A549 (cell line): ENCODE measurements around the gene RBMS3. TPM values are rescaled to one million over a fixed set of nuclear protein-coding genes. Genes with fewer than 3 reads are reported as not detected.

Source experiments
- ATAC-seq, 2 experiments: fragments of 200-7000 bp in 1 of 2; fragments of >200 bp in 1 of 2; cut with Nextera tagmentation in 1 of 2; cut with Tn5 transposase in 1 of 2; 3 replicates each; pipeline versions ENCODE4 v1.8.0 to v1.9.1; 2018 to 2020; ENCODE audit warnings: mild to moderate bottlenecking in 1 of 2, moderate library complexity in 1 of 2
- CTCF ChIA-PET: fragments of 300-600 bp; sonication (Branson Sonifier 250); formaldehyde crosslinking; extraction: SDS; loops from one replicate; lab custom pipeline; 2021; ENCODE audit warnings: antibody characterized with exemption, inconsistent platforms; lab: Yijun Ruan, JAX
- POLR2A ChIA-PET: fragments of 350-600 bp; formaldehyde crosslinking; extraction: SDS; loops from one replicate; lab custom pipeline; 2021; ENCODE audit warnings: antibody characterized with exemption, inconsistent platforms; lab: Yijun Ruan, JAX
- DNase-seq, 2 experiments: peaks; one replicate each; pipeline versions ENCODE4 v3.0.0 to v3.0.0-alpha.2; 2011 to 2016; ENCODE audit warnings: low read depth in 1 of 2, low spot score in 1 of 2
- FAIRE-seq: peaks from 2 replicates; lab custom pipeline; 2011; peaks lifted over from hg19 to GRCh38; lab: Jason Lieb, UNC
- H3K27ac ChIP-seq, 2 experiments: fragments of >200 bp; sonication (Bioruptor Twin); formaldehyde crosslinking; 3 replicates each; pipeline ENCODE4 v1.5.1; 2016 to 2017
- H3K4me1 ChIP-seq: fragments of >200 bp; sonication (Bioruptor Twin); formaldehyde crosslinking; 3 replicates; pipeline ENCODE4 v1.6.1; 2016
- H3K4me2 ChIP-seq: fragments of >200 bp; sonication (Bioruptor Twin); formaldehyde crosslinking; 3 replicates; pipeline ENCODE4 v1.6.1; 2016
- H3K4me3 ChIP-seq: fragments of >200 bp; sonication (Bioruptor Twin); formaldehyde crosslinking; 3 replicates; pipeline ENCODE4 v1.5.1; 2016
- H3K9me3 ChIP-seq: fragments of >200 bp; sonication (Bioruptor Twin); formaldehyde crosslinking; 3 replicates; pipeline ENCODE4 v1.6.1; 2016
- BHLHE40 ChIP-seq: IDR thresholded peaks from 2 replicates; pipeline ENCODE4 v1.6.1; 2012; ENCODE audit warnings: low read depth, low read length, inconsistent platforms
- CBX2 ChIP-seq: fragments of 200-600 bp; sonication (generic); IDR thresholded peaks from 2 replicates; pipeline ENCODE4 v1.6.1; 2016; ENCODE audit warnings: low read depth, mild to moderate bottlenecking, borderline replicate concordance
- CBX8 ChIP-seq: fragments of 200-600 bp; sonication (generic); IDR thresholded peaks from 2 replicates; pipeline ENCODE4 v1.6.1; 2016
- CEBPB ChIP-seq, 2 experiments: fragments of >200 bp in 1 of 2; sonication (Bioruptor Twin) in 1 of 2; formaldehyde crosslinking in 1 of 2; IDR thresholded peaks; 2 replicates each; pipeline ENCODE4 v1.6.1; 2012 to 2016
- CHD2 ChIP-seq: fragments of 150-350 bp; IDR thresholded peaks from 2 replicates; pipeline ENCODE4 v1.6.1; 2014; ENCODE audit warnings: low read length; ENCODE audit not compliant: partially characterized antibody
- CHD4 ChIP-seq: fragments of 200-600 bp; sonication (generic); IDR thresholded peaks from 2 replicates; pipeline ENCODE4 v1.6.1; 2016; ENCODE audit warnings: antibody characterized with exemption, mild to moderate bottlenecking, borderline replicate concordance
- ELK1 ChIP-seq: fragments of 150-350 bp; IDR thresholded peaks from 2 replicates; pipeline ENCODE4 v1.6.1; 2014; ENCODE audit warnings: low read depth, mild to moderate bottlenecking, low read length
- EP300 ChIP-seq, 2 experiments: fragments of >200 bp; sonication (Bioruptor Twin); formaldehyde crosslinking; IDR thresholded peaks; 2 replicates in 1 of 2; 3 replicates in 1 of 2; pipeline ENCODE4 v1.6.1; 2016 to 2017
- ESRRA ChIP-seq: fragments of 150-350 bp; IDR thresholded peaks from 2 replicates; pipeline ENCODE4 v1.6.1; 2014; ENCODE audit warnings: mild to moderate bottlenecking, low read length, borderline replicate concordance
- FOSL2 ChIP-seq, 2 experiments: fragments of 450-650 bp in 1 of 2; fragments of >200 bp in 1 of 2; sonication (Bioruptor Twin) in 1 of 2; formaldehyde crosslinking; IDR thresholded peaks; 2 replicates each; pipeline versions ENCODE4 v1.5.0 to v1.6.1; 2016 to 2020; ENCODE audit warnings: mild to moderate bottlenecking in 1 of 2, moderate library complexity in 1 of 2
- GATA3 ChIP-seq: IDR thresholded peaks from 2 replicates; pipeline ENCODE4 v1.6.1; 2012; ENCODE audit warnings: borderline replicate concordance
- HES2 ChIP-seq: fragments of >200 bp; sonication (Bioruptor Twin); formaldehyde crosslinking; IDR thresholded peaks from 2 replicates; pipeline ENCODE4 v1.6.1; 2016
- HEYL ChIP-seq: fragments of 250-450 bp; sonication (Bioruptor Pico); IDR thresholded peaks from 2 replicates; pipeline ENCODE4 v1.8.0; 2021; ENCODE audit warnings: mild to moderate bottlenecking, moderate library complexity
- HMGXB4 ChIP-seq: fragments of 250-450 bp; sonication (Bioruptor Pico); IDR thresholded peaks from 2 replicates; pipeline ENCODE4 v1.5.0; 2021; ENCODE audit warnings: mild to moderate bottlenecking, moderate library complexity, borderline replicate concordance
- HOXB13 ChIP-seq: fragments of 250-450 bp; sonication (Bioruptor Pico); IDR thresholded peaks from 2 replicates; pipeline ENCODE4 v1.5.0; 2020; ENCODE audit warnings: low read depth, mild to moderate bottlenecking, moderate library complexity
- HOXB5 ChIP-seq: fragments of 250-450 bp; sonication (Bioruptor Pico); IDR thresholded peaks from 2 replicates; pipeline ENCODE4 v1.5.0; 2020; ENCODE audit warnings: mild to moderate bottlenecking, moderate library complexity
- JUN ChIP-seq, 2 experiments: fragments of >200 bp; sonication (Bioruptor Twin); formaldehyde crosslinking; IDR thresholded peaks; 2 replicates in 1 of 2; 3 replicates in 1 of 2; pipeline ENCODE4 v1.6.1; 2016 to 2017
- MAZ ChIP-seq: fragments of 150-350 bp; IDR thresholded peaks from 2 replicates; pipeline ENCODE4 v1.6.1; 2014; ENCODE audit warnings: antibody characterized with exemption, low read depth, low read length, borderline replicate concordance
- NR3C1 ChIP-seq: fragments of >200 bp; sonication (Bioruptor Twin); formaldehyde crosslinking; IDR thresholded peaks from 3 replicates; pipeline ENCODE4 v1.6.1; 2017
- POLR2AphosphoS2 ChIP-seq: conservative IDR thresholded peaks from 2 replicates; pipeline ENCODE4 v1.6.1; 2012; ENCODE audit warnings: low read length, improper control_type of control experiment, inconsistent platforms
- RARB ChIP-seq: fragments of 250-450 bp; sonication (Bioruptor Pico); IDR thresholded peaks from 2 replicates; pipeline ENCODE4 v1.8.0; 2021; ENCODE audit warnings: mild to moderate bottlenecking, moderate library complexity
- REST ChIP-seq: fragments of 200-600 bp; sonication (generic); IDR thresholded peaks from 2 replicates; pipeline ENCODE4 v1.6.1; 2016; ENCODE audit warnings: antibody characterized with exemption, mild to moderate bottlenecking, moderate library complexity
- SMC3 ChIP-seq: fragments of >200 bp; sonication (Bioruptor Twin); formaldehyde crosslinking; IDR thresholded peaks from 3 replicates; pipeline ENCODE4 v1.6.1; 2018; ENCODE audit warnings: inconsistent platforms
- TP53 ChIP-seq: fragments of 250-450 bp; sonication (Bioruptor Pico); IDR thresholded peaks from 2 replicates; pipeline ENCODE4 v1.5.0; 2021; ENCODE audit warnings: mild to moderate bottlenecking, moderate library complexity
- ZFP36 ChIP-seq: fragments of 450-650 bp; IDR thresholded peaks from 2 replicates; pipeline ENCODE4 v1.6.1; 2014; ENCODE audit warnings: borderline replicate concordance; ENCODE audit not compliant: partially characterized antibody
- ZSCAN20 ChIP-seq: fragments of 250-450 bp; sonication (Bioruptor Pico); IDR thresholded peaks from 2 replicates; pipeline ENCODE4 v1.8.0; 2022; ENCODE audit warnings: mild to moderate bottlenecking, moderate library complexity
- WGBS: methylation state at CpG from one replicate; pipeline ENCODE4 v1.1.6; 2017; ENCODE audit errors: missing lambda C conversion rate; 5-methylcytosine and 5-hydroxymethylcytosine counted together
- polyA plus RNA-seq, 4 experiments: library from polyadenylated mRNA; depleted of rRNA in 3 of 4; stranded (reverse); fragments of >200 nt; fragmentation: RNase III in 1 of 4; extraction: RNeasy Plus Mini Kit Qiagen cat#74134 plus additional on column Dnase treatment in 1 of 4; gene quantifications; 2 replicates in 3 of 4; 3 replicates in 1 of 4; pipeline ENCODE4 v1.2.3, GENCODE V29; 2011 to 2017
- TF ChIP-seq, protein P1 (sequence below): fragments of >200 bp; sonication (Bioruptor Twin); formaldehyde crosslinking; IDR thresholded peaks from 3 replicates; pipeline ENCODE4 v1.6.1; 2016
- TF ChIP-seq, protein P2 (sequence below): fragments of 250-450 bp; sonication (Bioruptor Pico); IDR thresholded peaks from 2 replicates; pipeline ENCODE4 v1.5.0; 2020; ENCODE audit warnings: low read depth, mild to moderate bottlenecking, moderate library complexity
- TF ChIP-seq, protein P3 (sequence below): fragments of 450-650 bp; IDR thresholded peaks from 2 replicates; pipeline ENCODE4 v1.6.1; 2014; ENCODE audit warnings: antibody characterized with exemption
- TF ChIP-seq, protein P4 (sequence below): IDR thresholded peaks from 2 replicates; pipeline ENCODE4 v1.6.1; 2012

The RBMS3 gene
- polyA plus RNA-seq, 2 of the 4 experiments (the other 2 are of a cell fraction), result 0.92 to 4.1 TPM

DNA sequence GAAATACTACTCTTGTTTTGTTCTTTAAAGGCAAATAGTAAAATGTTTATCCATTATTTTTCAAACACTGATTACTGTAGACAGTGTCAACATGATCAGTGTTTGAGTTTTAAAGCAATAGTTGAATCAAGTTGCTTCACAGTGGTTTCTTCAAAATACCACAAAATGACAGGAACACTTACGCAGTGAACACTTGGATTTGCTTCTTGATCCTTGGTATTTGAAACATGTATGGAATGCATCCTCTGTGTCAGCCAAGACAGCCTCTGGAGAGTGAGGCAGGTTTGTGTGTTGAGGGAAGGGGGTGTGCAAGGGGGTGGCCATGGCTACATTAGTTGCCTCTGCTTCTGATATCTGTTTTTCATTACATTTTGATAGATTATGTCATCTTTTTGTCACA is 413.0 kb downstream of the RBMS3 start:
- peak; percentile 33 to 85 for DNase-seq
- peak; percentile 100 for FAIRE-seq
- Histone ChIP-seq H3K9me3 (0 out of 3 replicates have a peak, but pooled peaks cover 5% of the 10 kb centered on the region), H3K4me1 (peaks cover 52% of the 10 kb centered on the region), H3K4me2 (peak overlapping the region; percentile 62), H3K27ac (peak overlapping the region; percentile 82 to 89), H3K4me3 (no peak overlapping the region)
- ChIA-PET CTCF (no interaction called here), POLR2A (no interaction called here)
- WGBS, result 0% methylated on average over 1 of the region's 1 CpG
- ATAC-seq, result peak; percentile 92 to 93
- TF ChIP-seq HMGXB4 (CRISPR knock-in tag) (no peak), ZFP36 (no peak), CHD4 (no peak), ESRRA (no peak), GATA3 (peak; percentile 98), REST (no peak), MAZ (no peak), BHLHE40 (no peak), JUN (IDR thresholded peaks at IDR 0.05) (peak; percentile 47 to 86; a peak in 4 of 5 replicates), HOXB5 (CRISPR knock-in tag) (no peak), HES2 (peak; percentile 77; the same call in 1 of the 2 replicates), CEBPB (IDR thresholded peaks at IDR 0.05) (peak; percentile 92 to 99), NR3C1 (no peak), POLR2AphosphoS2 (no peak), CBX2 (no peak), EP300 (IDR thresholded peaks at IDR 0.05) (peak; percentile 80 to 95; a peak in 4 of 5 replicates), TP53 (CRISPR knock-in tag) (no peak), HOXB13 (CRISPR knock-in tag) (no peak), HEYL (CRISPR knock-in tag) (no peak), CHD2 (no peak), ELK1 (no peak), RARB (no peak), CBX8 (no peak), FOSL2 (IDR thresholded peaks at IDR 0.05) (peak; percentile 43; the same call in 1 of the 2 replicates), FOSL2 (CRISPR knock-in tag; IDR thresholded peaks at IDR 0.05) (peak; percentile 60), ZSCAN20 (CRISPR knock-in tag) (no peak), SMC3 (peak; percentile 44)
- TF ChIP-seq, protein P1, sequence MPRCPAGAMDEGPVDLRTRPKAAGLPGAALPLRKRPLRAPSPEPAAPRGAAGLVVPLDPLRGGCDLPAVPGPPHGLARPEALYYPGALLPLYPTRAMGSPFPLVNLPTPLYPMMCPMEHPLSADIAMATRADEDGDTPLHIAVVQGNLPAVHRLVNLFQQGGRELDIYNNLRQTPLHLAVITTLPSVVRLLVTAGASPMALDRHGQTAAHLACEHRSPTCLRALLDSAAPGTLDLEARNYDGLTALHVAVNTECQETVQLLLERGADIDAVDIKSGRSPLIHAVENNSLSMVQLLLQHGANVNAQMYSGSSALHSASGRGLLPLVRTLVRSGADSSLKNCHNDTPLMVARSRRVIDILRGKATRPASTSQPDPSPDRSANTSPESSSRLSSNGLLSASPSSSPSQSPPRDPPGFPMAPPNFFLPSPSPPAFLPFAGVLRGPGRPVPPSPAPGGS, result 0 out of 3 replicates have a peak, but pooled peaks have one; percentile 32
- TF ChIP-seq, protein P2, sequence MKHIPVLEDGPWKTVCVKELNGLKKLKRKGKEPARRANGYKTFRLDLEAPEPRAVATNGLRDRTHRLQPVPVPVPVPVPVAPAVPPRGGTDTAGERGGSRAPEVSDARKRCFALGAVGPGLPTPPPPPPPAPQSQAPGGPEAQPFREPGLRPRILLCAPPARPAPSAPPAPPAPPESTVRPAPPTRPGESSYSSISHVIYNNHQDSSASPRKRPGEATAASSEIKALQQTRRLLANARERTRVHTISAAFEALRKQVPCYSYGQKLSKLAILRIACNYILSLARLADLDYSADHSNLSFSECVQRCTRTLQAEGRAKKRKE (CRISPR knock-in tag), result no peak
- TF ChIP-seq, protein P3, sequence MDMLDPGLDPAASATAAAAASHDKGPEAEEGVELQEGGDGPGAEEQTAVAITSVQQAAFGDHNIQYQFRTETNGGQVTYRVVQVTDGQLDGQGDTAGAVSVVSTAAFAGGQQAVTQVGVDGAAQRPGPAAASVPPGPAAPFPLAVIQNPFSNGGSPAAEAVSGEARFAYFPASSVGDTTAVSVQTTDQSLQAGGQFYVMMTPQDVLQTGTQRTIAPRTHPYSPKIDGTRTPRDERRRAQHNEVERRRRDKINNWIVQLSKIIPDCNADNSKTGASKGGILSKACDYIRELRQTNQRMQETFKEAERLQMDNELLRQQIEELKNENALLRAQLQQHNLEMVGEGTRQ, result no peak
- TF ChIP-seq, protein P4, sequence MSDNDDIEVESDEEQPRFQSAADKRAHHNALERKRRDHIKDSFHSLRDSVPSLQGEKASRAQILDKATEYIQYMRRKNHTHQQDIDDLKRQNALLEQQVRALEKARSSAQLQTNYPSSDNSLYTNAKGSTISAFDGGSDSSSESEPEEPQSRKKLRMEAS, result peak; percentile 80
